SK-N-SH (cell line): ENCODE data around the gene COQ10B. TPM values are rescaled to one million over a fixed set of nuclear protein-coding genes. Genes with fewer than 3 reads are reported as not detected.

Experiments used
- CTCF ChIA-PET: fragments of 300-600, 350-600 bp; formaldehyde crosslinking; extraction: SDS; loops from one replicate; lab custom pipeline; 2021; lab: Yijun Ruan, JAX
- POLR2A ChIA-PET: fragments of 350-600 bp; sonication (Branson Sonifier 250); formaldehyde crosslinking; extraction: SDS; loops from one replicate; lab custom pipeline; 2020; ENCODE audit warnings: antibody characterized with exemption, inconsistent platforms; lab: Yijun Ruan, JAX
- DNase-seq: peaks from one replicate; pipeline ENCODE4 v3.0.0; 2012
- H2AFZ ChIP-seq: fragments of 200-600 bp; sonication (generic); 2 replicates; pipeline ENCODE4 v1.8.1; 2016; ENCODE audit warnings: antibody characterized with exemption, mild to moderate bottlenecking, low read depth
- H3F3A ChIP-seq: fragments of 200-600 bp; sonication (generic); replicated peaks from 2 replicates; pipeline ENCODE3; 2016; ENCODE audit warnings: antibody characterized with exemption, mild to moderate bottlenecking; ENCODE audit not compliant: insufficient read depth
- H3K27ac ChIP-seq, 2 experiments: fragments of 200-500 bp in 1 of 2; fragments of 200-600 bp in 1 of 2; sonication (Bioruptor generic) in 1 of 2; sonication (generic), shearing (Covaris generic) in 1 of 2; 2 replicates each; pipeline versions ENCODE4 v1.5.1 to v1.6.1; 2014 to 2016; ENCODE audit warnings: low read depth in 2 of 2, inconsistent platforms in 1 of 2, low read length in 1 of 2, mild to moderate bottlenecking in 1 of 2, mixed read lengths in 1 of 2
- H3K27me3 ChIP-seq: fragments of 200-600 bp; sonication (generic), shearing (Covaris generic); 2 replicates; pipeline ENCODE4 v1.6.1; 2016; ENCODE audit warnings: mixed run types; ENCODE audit not compliant: insufficient read depth
- H3K36me3 ChIP-seq, 2 experiments: fragments of 200-500 bp in 1 of 2; fragments of 200-600 bp in 1 of 2; sonication (Bioruptor generic) in 1 of 2; sonication (generic) in 1 of 2; replicated peaks in 1 of 2; 2 replicates each; pipeline versions ENCODE3 to v1.5.1; 2014 to 2016; ENCODE audit warnings: low read length in 1 of 2, mild to moderate bottlenecking in 1 of 2; ENCODE audit not compliant: insufficient read depth in 2 of 2, control insufficient read depth in 1 of 2
- H3K4me1 ChIP-seq, 2 experiments: fragments of 200-500 bp in 1 of 2; fragments of 200-600 bp in 1 of 2; sonication (Bioruptor generic) in 1 of 2; sonication (generic), shearing (Covaris generic) in 1 of 2; 2 replicates each; pipeline versions ENCODE4 v1.5.1 to v1.6.1; 2014 to 2016; ENCODE audit warnings: low read depth in 1 of 2, low read length in 1 of 2, mixed run types in 1 of 2; ENCODE audit not compliant: insufficient read depth in 2 of 2, control insufficient read depth in 1 of 2
- H3K4me2 ChIP-seq: fragments of 200-600 bp; sonication (generic), shearing (Covaris generic); 2 replicates; pipeline ENCODE4 v1.6.1; 2017; ENCODE audit warnings: mixed run types
- H3K4me3 ChIP-seq, 2 experiments: fragments of 200-500 bp in 1 of 2; fragments of 200-600 bp in 1 of 2; sonication (Bioruptor generic) in 1 of 2; sonication (generic), shearing (Covaris generic) in 1 of 2; 2 replicates each; pipeline versions ENCODE4 v1.5.1 to v1.8.1; 2014 to 2016; ENCODE audit warnings: low read depth in 2 of 2, inconsistent platforms in 1 of 2, low read length in 1 of 2, mild to moderate bottlenecking in 1 of 2, mixed read lengths in 1 of 2, moderate library complexity in 1 of 2
- H3K79me2 ChIP-seq: fragments of 200-600 bp; sonication (generic); 2 replicates; pipeline ENCODE4 v1.8.1; 2017; ENCODE audit warnings: mild to moderate bottlenecking; ENCODE audit not compliant: insufficient read depth
- H3K9ac ChIP-seq: fragments of 200-600 bp; sonication (generic); 2 replicates; pipeline ENCODE4 v1.6.1; 2017; ENCODE audit warnings: mixed run types
- H3K9me2 ChIP-seq: fragments of 200-600 bp; sonication (generic); 2 replicates; pipeline ENCODE4 v1.6.1; 2017; ENCODE audit warnings: mixed run types
- H3K9me3 ChIP-seq: fragments of 200-600 bp; sonication (generic); 2 replicates; pipeline ENCODE4 v1.6.1; 2017; ENCODE audit warnings: mixed run types, mild to moderate bottlenecking, moderate library complexity
- H4K20me1 ChIP-seq: fragments of 200-600 bp; sonication (generic); 2 replicates; pipeline ENCODE4 v1.6.1; 2017; ENCODE audit warnings: mild to moderate bottlenecking, mixed run types; ENCODE audit not compliant: insufficient read depth
- ELF1 ChIP-seq: IDR thresholded peaks from 2 replicates; pipeline ENCODE4 v1.4.0; 2012
- EZH2phosphoT487 ChIP-seq: fragments of 200-600 bp; sonication (generic); IDR thresholded peaks from 2 replicates; pipeline ENCODE4 v1.6.1; 2017; ENCODE audit warnings: low read depth, mixed run types, mild to moderate bottlenecking, antibody characterized with exemption, moderate library complexity, borderline replicate concordance
- FOXM1 ChIP-seq: IDR thresholded peaks from 2 replicates; pipeline ENCODE4 v1.4.0; 2012; ENCODE audit warnings: low read depth, mild to moderate bottlenecking
- MAX ChIP-seq: IDR thresholded peaks from 2 replicates; pipeline ENCODE4 v1.4.0; 2012; ENCODE audit warnings: low read depth
- MEF2A ChIP-seq: IDR thresholded peaks from 2 replicates; pipeline ENCODE4 v1.4.0; 2012; ENCODE audit warnings: low read depth, borderline replicate concordance
- MXI1 ChIP-seq: IDR thresholded peaks from 2 replicates; pipeline ENCODE4 v1.6.1; 2012; ENCODE audit warnings: mild to moderate bottlenecking, low read depth, low read length, improper control_type of control experiment
- RAD21 ChIP-seq: IDR thresholded peaks from 2 replicates; pipeline ENCODE4 v1.6.1; 2012; ENCODE audit warnings: mild to moderate bottlenecking, low read length
- RFX5 ChIP-seq: IDR thresholded peaks from 2 replicates; pipeline ENCODE4 v1.6.1; 2012; ENCODE audit warnings: mild to moderate bottlenecking, improper control_type of control experiment, low read length
- RXRA ChIP-seq: IDR thresholded peaks from 2 replicates; pipeline ENCODE4 v1.4.0; 2012; ENCODE audit warnings: low read depth, mild to moderate bottlenecking, borderline replicate concordance
- SIN3A ChIP-seq: IDR thresholded peaks from 2 replicates; pipeline ENCODE4 v1.6.1; 2012; ENCODE audit warnings: low read depth, mild to moderate bottlenecking, low read length, moderate library complexity, borderline replicate concordance
- SMC3 ChIP-seq: IDR thresholded peaks from 2 replicates; pipeline ENCODE4 v1.6.1; 2012; ENCODE audit warnings: low read depth, low read length, improper control_type of control experiment
- TCF12 ChIP-seq: IDR thresholded peaks from 2 replicates; pipeline ENCODE4 v1.4.0; 2012
- USF2 ChIP-seq: fragments of 150-350 bp; IDR thresholded peaks from 2 replicates; pipeline ENCODE4 v1.6.1; 2017; ENCODE audit warnings: antibody characterized with exemption, low read length, low read depth, borderline replicate concordance
- YY1 ChIP-seq: IDR thresholded peaks from 2 replicates; pipeline ENCODE4 v1.4.0; 2012; ENCODE audit warnings: low read depth, mild to moderate bottlenecking
- WGBS: methylation state at CpG from one replicate; pipeline ENCODE4 v1.1.6; 2017; ENCODE audit warnings: low lambda C conversion rate; 5-methylcytosine and 5-hydroxymethylcytosine counted together
- polyA plus RNA-seq, 3 experiments: library from polyadenylated mRNA; depleted of rRNA; stranded (reverse); fragments of >200 nt; gene quantifications; 2 replicates each; pipeline ENCODE4 v1.2.3, GENCODE V29; 2012
- TF ChIP-seq, protein P1 (sequence below): fragments of 150-350 bp; IDR thresholded peaks from 2 replicates; pipeline ENCODE4 v1.6.1; 2016; ENCODE audit warnings: mild to moderate bottlenecking, low read depth, low read length
- TF ChIP-seq, protein P2 (sequence below): fragments of 200-600 bp; sonication (generic); IDR thresholded peaks from 2 replicates; pipeline ENCODE4 v1.6.1; 2017; ENCODE audit warnings: antibody characterized with exemption, mild to moderate bottlenecking, moderate library complexity
- TF ChIP-seq, protein P3 (sequence below): IDR thresholded peaks from 2 replicates; pipeline ENCODE4 v1.6.1; 2012; ENCODE audit warnings: mild to moderate bottlenecking, low read depth, low read length, moderate library complexity

Gene COQ10B
- polyA plus RNA-seq, 1 of the 3 experiments (the other 2 are of a cell fraction) = 3.6 TPM

DNA sequence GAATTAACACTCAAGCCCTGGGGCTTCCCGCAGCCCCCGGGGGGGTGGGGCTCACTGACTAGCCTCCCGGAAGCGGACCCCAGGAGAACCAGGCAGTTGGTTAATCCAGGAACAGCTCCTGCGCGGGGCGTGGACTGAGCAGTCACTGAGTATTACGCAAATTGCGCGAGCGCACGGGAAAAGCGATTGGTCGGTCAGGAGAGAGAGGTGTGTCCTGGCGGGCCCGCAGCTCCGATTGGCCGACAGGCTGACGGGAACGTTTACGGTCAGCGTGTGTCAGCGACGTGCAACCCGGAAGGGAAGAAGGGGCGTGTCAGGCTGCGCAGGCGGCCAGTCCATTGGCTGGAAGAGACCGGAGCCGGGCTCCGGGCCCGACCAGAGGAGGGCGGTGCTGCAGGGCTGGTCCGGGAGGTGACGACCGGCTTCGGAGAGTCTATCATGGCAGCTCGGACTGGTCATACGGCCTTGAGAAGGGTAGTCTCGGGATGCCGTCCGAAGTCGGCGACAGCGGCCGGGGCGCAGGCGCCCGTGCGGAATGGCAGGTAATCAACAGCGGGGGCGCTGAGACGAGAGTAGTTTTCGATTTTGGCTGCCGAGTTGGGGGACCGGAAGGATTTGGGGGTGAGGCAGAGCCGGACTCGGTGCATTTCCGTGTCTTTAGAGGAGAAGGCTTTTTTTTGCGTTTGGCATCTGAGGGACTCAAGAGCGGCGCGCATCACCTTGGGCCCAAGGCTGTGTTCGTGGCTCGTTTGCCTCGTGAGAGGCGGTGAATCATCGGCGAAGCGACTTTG, at the start of gene COQ10B (continued):
- TF ChIP-seq, protein P1, sequence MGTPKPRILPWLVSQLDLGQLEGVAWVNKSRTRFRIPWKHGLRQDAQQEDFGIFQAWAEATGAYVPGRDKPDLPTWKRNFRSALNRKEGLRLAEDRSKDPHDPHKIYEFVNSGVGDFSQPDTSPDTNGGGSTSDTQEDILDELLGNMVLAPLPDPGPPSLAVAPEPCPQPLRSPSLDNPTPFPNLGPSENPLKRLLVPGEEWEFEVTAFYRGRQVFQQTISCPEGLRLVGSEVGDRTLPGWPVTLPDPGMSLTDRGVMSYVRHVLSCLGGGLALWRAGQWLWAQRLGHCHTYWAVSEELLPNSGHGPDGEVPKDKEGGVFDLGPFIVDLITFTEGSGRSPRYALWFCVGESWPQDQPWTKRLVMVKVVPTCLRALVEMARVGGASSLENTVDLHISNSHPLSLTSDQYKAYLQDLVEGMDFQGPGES = 0 out of 2 replicates have a peak, but pooled peaks have one; percentile 37
- TF ChIP-seq RFX5 = peak; percentile 82
- TF ChIP-seq RXRA = no peak
- no peak for TF ChIP-seq FOXM1
- peak; percentile 87 for TF ChIP-seq MXI1
- TF ChIP-seq EZH2phosphoT487 = no peak
- no peak for TF ChIP-seq SMC3
- TF ChIP-seq TCF12 = no peak
- no peak for TF ChIP-seq USF2
- TF ChIP-seq MAX = peak; percentile 87

DNA sequence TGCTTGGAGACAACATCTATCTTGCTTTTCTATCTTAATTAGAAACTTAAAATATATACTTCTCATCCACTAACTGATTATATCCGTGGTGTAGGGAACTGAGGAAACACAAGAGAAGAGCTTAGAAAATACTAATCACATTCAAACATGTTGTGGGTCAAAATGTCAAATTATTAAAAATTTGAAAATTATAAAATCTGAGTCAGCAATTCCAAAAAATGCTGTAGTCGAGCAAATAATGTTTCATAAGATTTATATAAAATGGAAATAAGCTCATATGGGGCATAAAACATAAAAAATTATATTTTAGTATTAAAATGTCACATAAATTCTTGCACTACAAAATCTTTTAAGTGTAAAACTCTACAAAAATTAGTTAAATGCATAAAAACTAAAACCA, 47.8 kb upstream of the COQ10B start:
- H3K4me2 ChIP-seq = no peak overlapping the region
- no peak overlapping the region for H3K4me3 ChIP-seq
- no peaks in the 10 kb centered on the region; a peak in 1 of 4 replicates for H3K4me1 ChIP-seq
- WGBS = 94% methylated on average over 2 of the region's 2 CpGs
- no peak for DNase-seq
- H4K20me1 ChIP-seq = no peaks in the 10 kb centered on the region
- H3K9me2 ChIP-seq = no peaks in the 10 kb centered on the region
- H3K27me3 ChIP-seq = no peaks in the 10 kb centered on the region
- TF ChIP-seq, protein P2, sequence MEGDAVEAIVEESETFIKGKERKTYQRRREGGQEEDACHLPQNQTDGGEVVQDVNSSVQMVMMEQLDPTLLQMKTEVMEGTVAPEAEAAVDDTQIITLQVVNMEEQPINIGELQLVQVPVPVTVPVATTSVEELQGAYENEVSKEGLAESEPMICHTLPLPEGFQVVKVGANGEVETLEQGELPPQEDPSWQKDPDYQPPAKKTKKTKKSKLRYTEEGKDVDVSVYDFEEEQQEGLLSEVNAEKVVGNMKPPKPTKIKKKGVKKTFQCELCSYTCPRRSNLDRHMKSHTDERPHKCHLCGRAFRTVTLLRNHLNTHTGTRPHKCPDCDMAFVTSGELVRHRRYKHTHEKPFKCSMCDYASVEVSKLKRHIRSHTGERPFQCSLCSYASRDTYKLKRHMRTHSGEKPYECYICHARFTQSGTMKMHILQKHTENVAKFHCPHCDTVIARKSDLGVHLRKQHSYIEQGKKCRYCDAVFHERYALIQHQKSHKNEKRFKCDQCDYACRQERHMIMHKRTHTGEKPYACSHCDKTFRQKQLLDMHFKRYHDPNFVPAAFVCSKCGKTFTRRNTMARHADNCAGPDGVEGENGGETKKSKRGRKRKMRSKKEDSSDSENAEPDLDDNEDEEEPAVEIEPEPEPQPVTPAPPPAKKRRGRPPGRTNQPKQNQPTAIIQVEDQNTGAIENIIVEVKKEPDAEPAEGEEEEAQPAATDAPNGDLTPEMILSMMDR = no peak
- TF ChIP-seq ELF1 (no peak), EZH2phosphoT487 (no peak), RXRA (no peak), YY1 (no peak), FOXM1 (no peak), RAD21 (no peak), MEF2A (no peak), SIN3A (no peak)
- TF ChIP-seq, protein P1 = no peak
- TF ChIP-seq, protein P3, sequence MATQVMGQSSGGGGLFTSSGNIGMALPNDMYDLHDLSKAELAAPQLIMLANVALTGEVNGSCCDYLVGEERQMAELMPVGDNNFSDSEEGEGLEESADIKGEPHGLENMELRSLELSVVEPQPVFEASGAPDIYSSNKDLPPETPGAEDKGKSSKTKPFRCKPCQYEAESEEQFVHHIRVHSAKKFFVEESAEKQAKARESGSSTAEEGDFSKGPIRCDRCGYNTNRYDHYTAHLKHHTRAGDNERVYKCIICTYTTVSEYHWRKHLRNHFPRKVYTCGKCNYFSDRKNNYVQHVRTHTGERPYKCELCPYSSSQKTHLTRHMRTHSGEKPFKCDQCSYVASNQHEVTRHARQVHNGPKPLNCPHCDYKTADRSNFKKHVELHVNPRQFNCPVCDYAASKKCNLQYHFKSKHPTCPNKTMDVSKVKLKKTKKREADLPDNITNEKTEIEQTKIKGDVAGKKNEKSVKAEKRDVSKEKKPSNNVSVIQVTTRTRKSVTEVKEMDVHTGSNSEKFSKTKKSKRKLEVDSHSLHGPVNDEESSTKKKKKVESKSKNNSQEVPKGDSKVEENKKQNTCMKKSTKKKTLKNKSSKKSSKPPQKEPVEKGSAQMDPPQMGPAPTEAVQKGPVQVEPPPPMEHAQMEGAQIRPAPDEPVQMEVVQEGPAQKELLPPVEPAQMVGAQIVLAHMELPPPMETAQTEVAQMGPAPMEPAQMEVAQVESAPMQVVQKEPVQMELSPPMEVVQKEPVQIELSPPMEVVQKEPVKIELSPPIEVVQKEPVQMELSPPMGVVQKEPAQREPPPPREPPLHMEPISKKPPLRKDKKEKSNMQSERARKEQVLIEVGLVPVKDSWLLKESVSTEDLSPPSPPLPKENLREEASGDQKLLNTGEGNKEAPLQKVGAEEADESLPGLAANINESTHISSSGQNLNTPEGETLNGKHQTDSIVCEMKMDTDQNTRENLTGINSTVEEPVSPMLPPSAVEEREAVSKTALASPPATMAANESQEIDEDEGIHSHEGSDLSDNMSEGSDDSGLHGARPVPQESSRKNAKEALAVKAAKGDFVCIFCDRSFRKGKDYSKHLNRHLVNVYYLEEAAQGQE = no peak
- no peak overlapping the region for H3K27ac ChIP-seq
- no peaks in the 10 kb centered on the region for H3K9me3 ChIP-seq
- no peak overlapping the region for H2AFZ ChIP-seq
- peaks cover 84 to 95% of the 10 kb centered on the region in 2 experiments for H3K36me3 ChIP-seq
- H3K9ac ChIP-seq = no peak overlapping the region
- peaks cover 31% of the 10 kb centered on the region for H3K79me2 ChIP-seq
- H3F3A ChIP-seq = peaks cover 28% of the 10 kb centered on the region
- CTCF ChIA-PET = interaction anchor here (0.6 to 1.2 kb wide), 2 partner anchors 10 to 616 kb away, joined by 3 read pairs; no protein-coding TSS in a partner anchor
- POLR2A ChIA-PET = no interaction called here
